GM12878 (cell line): Measurements from ENCODE around the gene PDE6B. TPM values are rescaled to one million over a fixed set of nuclear protein-coding genes. Genes with fewer than 3 reads are reported as not detected.

Experiments used
- ATAC-seq: fragments of 200-7000 bp; cut with Tn5 transposase; 3 replicates; pipeline ENCODE4 v1.9.1; 2020; ENCODE audit warnings: mild to moderate bottlenecking, moderate library complexity
- BruUV-seq: library from RNA; stranded (reverse); fragments of 400-500 nt; replicated peaks from 2 replicates; lab custom pipeline; 2021; lab: Mats Ljungman, UMichigan
- CTCF ChIA-PET: fragments of 300-600 bp; sonication (Branson Sonifier 250); formaldehyde crosslinking; extraction: SDS; loops from one replicate; lab custom pipeline; 2021; ENCODE audit warnings: inconsistent platforms; lab: Yijun Ruan, JAX
- POLR2A ChIA-PET: fragments of 350-600 bp; formaldehyde crosslinking; extraction: SDS; loops from one replicate; lab custom pipeline; 2021; ENCODE audit warnings: inconsistent platforms; lab: Charles Lee
- RAD21 ChIA-PET: fragments of 300-600 bp; sonication (Branson Sonifier 250); formaldehyde crosslinking; loops from one replicate; lab custom pipeline; 2023; ENCODE audit warnings: antibody characterized with exemption; ENCODE audit not compliant: unreplicated experiment; lab: Charles Lee
- SMC1A ChIA-PET: fragments of 300-600 bp; sonication (Branson Sonifier 250); formaldehyde crosslinking; loops from one replicate; lab custom pipeline; 2023; ENCODE audit not compliant: unreplicated experiment, uncharacterized antibody; lab: Charles Lee
- DNase-seq: peaks from one replicate; pipeline ENCODE4 v3.0.0-alpha.2; 2011; ENCODE audit warnings: low read depth, low spot score
- FAIRE-seq: peaks from 3 replicates; lab custom pipeline; 2011; peaks lifted over from hg19 to GRCh38; lab: Jason Lieb, UNC
- H2AFZ ChIP-seq: 2 replicates; pipeline ENCODE4 v1.6.0; 2011; ENCODE audit warnings: low read depth, low read length, control low read depth; ENCODE audit not compliant: control insufficient read depth
- H3K27ac ChIP-seq: 2 replicates; pipeline ENCODE4 v1.5.1; 2011; ENCODE audit warnings: control low read depth; ENCODE audit not compliant: control insufficient read depth, insufficient read depth
- H3K27me3 ChIP-seq, 2 experiments: replicated peaks in 1 of 2; 2 replicates each; pipeline versions ENCODE4 v1.6.0 to v1.6.1; 2011; ENCODE audit warnings: low read length in 1 of 2; ENCODE audit not compliant: control insufficient read depth in 2 of 2, insufficient read depth in 2 of 2
- H3K36me3 ChIP-seq, 2 experiments: 2 replicates each; pipeline ENCODE4 v1.5.1; 2011; ENCODE audit warnings: low read length in 1 of 2; ENCODE audit not compliant: control insufficient read depth in 2 of 2, insufficient read depth in 2 of 2
- H3K4me1 ChIP-seq: 2 replicates; pipeline ENCODE4 v1.6.1; 2011; ENCODE audit warnings: mild to moderate bottlenecking, low read length, moderate library complexity, mixed read lengths; ENCODE audit not compliant: control insufficient read depth, insufficient read depth
- H3K4me2 ChIP-seq: 2 replicates; pipeline ENCODE4 v1.6.0; 2011; ENCODE audit warnings: control low read depth; ENCODE audit not compliant: control insufficient read depth, insufficient read depth
- H3K4me3 ChIP-seq: fragments of 200-600 bp; sonication (generic); 2 replicates; pipeline ENCODE4 v1.5.1; 2016
- H3K79me2 ChIP-seq: 2 replicates; pipeline ENCODE4 v1.6.0; 2011; ENCODE audit warnings: low read length; ENCODE audit not compliant: control insufficient read depth, insufficient read depth
- H3K9ac ChIP-seq: 2 replicates; pipeline ENCODE4 v1.8.0; 2011; ENCODE audit warnings: low read length, control low read depth, mixed read lengths; ENCODE audit not compliant: control insufficient read depth, insufficient read depth
- H3K9me3 ChIP-seq: replicated peaks from 3 replicates; pipeline ENCODE4 v1.5.1; 2011; ENCODE audit warnings: mild to moderate bottlenecking, low read length; ENCODE audit not compliant: control insufficient read depth, insufficient read depth
- H4K20me1 ChIP-seq: 2 replicates; pipeline ENCODE4 v1.6.0; 2011; ENCODE audit not compliant: control insufficient read depth, insufficient read depth
- BCLAF1 ChIP-seq: fragments of 450-650 bp; IDR thresholded peaks from 2 replicates; pipeline ENCODE4 v1.6.1; 2017; ENCODE audit warnings: antibody characterized with exemption, mild to moderate bottlenecking, moderate library complexity
- CEBPB ChIP-seq, 2 experiments: fragments of 150-350 bp in 1 of 2; IDR thresholded peaks; 2 replicates each; pipeline ENCODE4 v1.6.1; 2012 to 2014; ENCODE audit warnings: low read depth in 2 of 2, low read length in 2 of 2, borderline replicate concordance in 1 of 2, inconsistent platforms in 1 of 2
- IRF5 ChIP-seq: fragments of 450-650 bp; IDR thresholded peaks from 2 replicates; pipeline ENCODE4 v1.6.1; 2017; ENCODE audit warnings: borderline replicate concordance
- MEF2B ChIP-seq: fragments of 450-650 bp; IDR thresholded peaks from 2 replicates; pipeline ENCODE4 v1.6.1; 2018; ENCODE audit warnings: mild to moderate bottlenecking, moderate library complexity; ENCODE audit not compliant: partially characterized antibody, poor library complexity, severe bottlenecking
- MTA2 ChIP-seq: fragments of 450-650 bp; IDR thresholded peaks from 2 replicates; pipeline ENCODE4 v1.6.1; 2016; ENCODE audit warnings: low read depth, mild to moderate bottlenecking, moderate library complexity
- MXI1 ChIP-seq: fragments of 150-350 bp; IDR thresholded peaks from 2 replicates; pipeline ENCODE4 v1.6.1; 2011; ENCODE audit warnings: low read depth, mild to moderate bottlenecking, inconsistent platforms, low read length, improper control_type of control experiment
- MYB ChIP-seq: fragments of 150-350 bp; IDR thresholded peaks from 2 replicates; pipeline ENCODE4 v1.6.1; 2014; ENCODE audit warnings: mild to moderate bottlenecking, low read depth, low read length, borderline replicate concordance
- PAX8 ChIP-seq: fragments of 450-650 bp; IDR thresholded peaks from 2 replicates; pipeline ENCODE4 v1.6.1; 2017; ENCODE audit warnings: mild to moderate bottlenecking, moderate library complexity
- PML ChIP-seq: IDR thresholded peaks from 2 replicates; pipeline ENCODE4 v1.6.1; 2012; ENCODE audit warnings: low read length, inconsistent platforms
- TBL1XR1 ChIP-seq: IDR thresholded peaks from 2 replicates; pipeline ENCODE4 v1.6.1; 2012; ENCODE audit warnings: low read depth, low read length, improper control_type of control experiment
- ZBTB4 ChIP-seq: fragments of 450-650 bp; formaldehyde crosslinking; IDR thresholded peaks from 2 replicates; pipeline ENCODE4 v1.4.0; 2022; ENCODE audit warnings: mild to moderate bottlenecking, moderate library complexity
- WGBS: methylation state at CpG from one replicate; pipeline ENCODE4 v1.1.6; 2016; ENCODE audit warnings: low lambda C conversion rate; ENCODE audit not compliant: insufficient replicate concordance, insufficient coverage; ENCODE audit errors: missing lambda C conversion rate; 5-methylcytosine and 5-hydroxymethylcytosine counted together
- in situ Hi-C: fragments of 300-500 bp; cut with MboI; formaldehyde crosslinking; loops from 9 replicates; pipeline ENCODE4 v1.14.3; 2018; ENCODE audit warnings: mixed read lengths
- intact Hi-C: fragments of 100-400 bp; cut with micrococcal nuclease; formaldehyde crosslinking; loops from one replicate; pipeline ENCODE4 v1.14.2; 2022; ENCODE audit not compliant: unreplicated experiment
- polyA plus RNA-seq, 11 experiments: library from polyadenylated mRNA; depleted of rRNA in 4 of 11; unstranded in 6 of 11; stranded (reverse) in 5 of 11; fragments of >200 nt; fragmentation: Nextera tagmentation in 4 of 11; fragmentation: Illumina TruSeq in 1 of 11; extraction: Ambion mirVana in 4 of 11; extraction: Trizol in 1 of 11; gene quantifications; 1 replicate in 1 of 11; 2 replicates in 10 of 11; pipeline versions ENCODE4 v1.2.1 to v1.2.3, GENCODE V29; 2011 to 2016; ENCODE audit warnings: inconsistent platforms in 2 of 11, missing spikeins in 2 of 11, low read depth in 1 of 11
- total RNA-seq, 4 experiments: library from RNA; depleted of rRNA in 3 of 4; stranded (reverse); fragments of >200 nt in 3 of 4; fragmentation: Illumina TruSeq in 1 of 4; extraction: Trizol in 1 of 4; gene quantifications; 2 replicates each; pipeline versions ENCODE4 v1.2.1 to v1.2.3, GENCODE V29; 2013 to 2021

PDE6B gene
- total and polyA plus RNA-seq, 10 of the 15 experiments (the other 5 are each of a cell fraction or from before 2014, with no cell fraction given): 2.6 to 6.4 (median 3.8) TPM

GRCh38 chr4:616091-616490, 9.3 kb upstream of the PDE6B start:
- SMC1A ChIA-PET: interaction anchor here (1.8 kb wide), 1 partner anchor 13 kb away, joined by 7 read pairs; no protein-coding TSS in a partner anchor
- RAD21 ChIA-PET: interaction anchor here (0.7 to 2.0 kb wide), 2 partner anchors 11 to 13 kb away, joined by 4 to 10 read pairs; no protein-coding TSS in a partner anchor

More at GRCh38 chr4:616091-616490, 9.3 kb upstream of the PDE6B start:
- Histone ChIP-seq H3K36me3 (no peaks in the 10 kb centered on the region), H3K4me3 (no peak overlapping the region), H3K79me2 (no peaks in the 10 kb centered on the region), H3K9me3 (no peaks in the 10 kb centered on the region; the same call in 2 of the 3 replicates), H2AFZ (no peak overlapping the region), H4K20me1 (no peaks in the 10 kb centered on the region), H3K4me2 (no peak overlapping the region), H3K4me1 (no peaks in the 10 kb centered on the region), H3K27me3 (no peaks in the 10 kb centered on the region), H3K27ac (no peak overlapping the region), H3K9ac (no peak overlapping the region)
- intact Hi-C loops: no loop called here
- FAIRE-seq (no peak), ATAC-seq (no peak), DNase-seq (no peak)
- ChIA-PET POLR2A (interaction anchor here (0.6 to 0.7 kb wide), 3 partner anchors 51 to 323 kb away, joined by 4 to 6 read pairs (median 6); no protein-coding TSS in a partner anchor), CTCF (interaction anchor here (0.6 to 2.0 kb wide), 2 partner anchors 10 to 56 kb away, joined by 3 to 5 read pairs; no protein-coding TSS in a partner anchor)
- WGBS: 81% methylated on average over 1 of the region's 1 CpG
- in situ Hi-C loops: no loop called here
- BruUV-seq: no TSS peak
- TF ChIP-seq MTA2: no peak
- no peak for TF ChIP-seq TBL1XR1
- TF ChIP-seq MEF2B: no peak
- no peak for TF ChIP-seq CEBPB (IDR thresholded peaks at IDR 0.05; ENCODE audit: borderline replicate concordance in 1 of 2, low read depth in 2 of 2, low read length in 2 of 2)
- TF ChIP-seq MXI1: no peak
- TF ChIP-seq IRF5: no peak
- TF ChIP-seq PAX8: no peak
- TF ChIP-seq ZBTB4 (CRISPR knock-in tag): no peak
- TF ChIP-seq PML: no peak
- TF ChIP-seq BCLAF1: no peak
- TF ChIP-seq MYB: no peak
